H1 (cell line): ENCODE results near the gene MYLK3. TPM values are rescaled to one million over a fixed set of nuclear protein-coding genes. Genes with fewer than 3 reads are reported as not detected.

Experiments
- CHD7 ChIP-seq: fragments of 300-600 bp; sonication (generic); IDR thresholded peaks from 2 replicates; pipeline ENCODE4 v1.7.1; 2012; ENCODE audit warnings: low read length, moderate library complexity, mild to moderate bottlenecking, inconsistent platforms; ENCODE audit not compliant: insufficient replicate concordance
- GABPA ChIP-seq: IDR thresholded peaks from 2 replicates; pipeline ENCODE4 v1.6.1; 2011; ENCODE audit warnings: mild to moderate bottlenecking, low read length, moderate library complexity, borderline replicate concordance; ENCODE audit not compliant: insufficient read depth
- GTF2F1 ChIP-seq: IDR thresholded peaks from 2 replicates; pipeline ENCODE4 v1.6.1; 2012; ENCODE audit warnings: low read depth, low read length, improper control_type of control experiment, borderline replicate concordance
- POU5F1 ChIP-seq: IDR thresholded peaks from 2 replicates; pipeline ENCODE4 v1.6.1; 2011; ENCODE audit warnings: low read depth, mild to moderate bottlenecking, low read length, moderate library complexity
- polyA plus RNA-seq, 7 experiments: library from polyadenylated mRNA; depleted of rRNA in 3 of 7; stranded (reverse) in 5 of 7; unstranded in 2 of 7; fragments of >200 nt in 5 of 7; fragments of 200-250 nt in 2 of 7; gene quantifications; 1 replicate in 5 of 7; 2 replicates in 1 of 7; 4 replicates in 1 of 7; pipeline versions ENCODE4 v1.2.1 to v1.2.3, GENCODE V29; 2011 to 2013; ENCODE audit warnings: missing spikeins in 2 of 7, mixed read lengths in 2 of 7
- total RNA-seq: library from RNA; stranded (reverse); fragmentation: NEBNext Ultra II Directional; extraction: Animal tissue kit (Norgen Biotek cat#: 25700); gene quantifications from 2 replicates; pipeline ENCODE4 v1.2.1, GENCODE V29; 2021

The MYLK3 gene
- total and polyA plus RNA-seq, 2 of the 8 experiments (the other 6 are each of a cell fraction or from before 2014, with no cell fraction given): 0.14 to 0.35 TPM

- TF ChIP-seq CHD7 (no peak), GTF2F1 (no peak), POU5F1 (no peak), GABPA (no peak)
These were observed 896 bp upstream of the MYLK3 start (continued) for GRCh38 chr16:46748775-46749705.
